ENCODE data around the gene ELF5. TPM values are rescaled to one million over a fixed set of nuclear protein-coding genes. Genes with fewer than 3 reads are reported as not detected.

ELF5 gene
- total and polyA plus RNA-seq, 8 donors = 0.09 to 0.46 (median 0.14) TPM; not detected in 2

GRCh38 chr11:34445956-34446355 is 67.6 kb downstream of the ELF5 start:
- Histone ChIP-seq H3K27me3 (no peaks in the 10 kb centered on the region), H3K4me1 (peaks cover 0 to 13% (median 0%) of the 10 kb centered on the region in 3 donors), H3K36me3 (peaks cover 0 to 13% (median 3%) of the 10 kb centered on the region in 3 donors), H3K9me3 (no peaks in the 10 kb centered on the region), H3K4me3 (no peak overlapping the region), H3K27ac (no peak overlapping the region)
- intact Hi-C loops (cut with DNase I) = no loop called here
- WGBS, 2 donors = 69 to 81% methylated on average over 4 of the region's 4 CpGs
- TF ChIP-seq CTCF (IDR thresholded peaks at IDR 0.05) = no peak
- no peak for ATAC-seq
- DNase-seq = no peak
- FAIRE-seq = no peak

GRCh38 chr11:34444428-34444827 is 69.2 kb downstream of the ELF5 start:
- no peak for ATAC-seq
- 70 to 74% methylated on average over 4 of the region's 4 CpGs for WGBS, 2 donors
- H3K27ac ChIP-seq = no peak overlapping the region
- TF ChIP-seq CTCF (IDR thresholded peaks at IDR 0.05) = no peak
- H3K9me3 ChIP-seq = no peaks in the 10 kb centered on the region
- H3K27me3 ChIP-seq = no peaks in the 10 kb centered on the region
- peaks cover 6 to 18% (median 12%) of the 10 kb centered on the region in 3 donors for H3K4me1 ChIP-seq
- no peaks in the 10 kb centered on the region for H3K36me3 ChIP-seq
- intact Hi-C loops (cut with DNase I) = no loop called here
- H3K4me3 ChIP-seq = no peak overlapping the region
- DNase-seq = no peak
- FAIRE-seq = no peak

- no peaks in the 10 kb centered on the region for H3K36me3 ChIP-seq
- no peak overlapping the region for H3K4me3 ChIP-seq
- ATAC-seq = no peak
- no peaks in the 10 kb centered on the region for H3K9me3 ChIP-seq
- 76 to 89% methylated on average over 3 of the region's 3 CpGs for WGBS, 2 donors
- H3K27ac ChIP-seq = no peak overlapping the region
- intact Hi-C loops (cut with DNase I) = no loop called here
- no peak for DNase-seq
- H3K27me3 ChIP-seq = no peaks in the 10 kb centered on the region
- no peak for FAIRE-seq
- no peak for TF ChIP-seq CTCF (IDR thresholded peaks at IDR 0.05)
- peaks cover 6 to 20% (median 13%) of the 10 kb centered on the region in 3 donors for H3K4me1 ChIP-seq
These were observed 70.5 kb downstream of the ELF5 start for GRCh38 chr11:34443136-34443535.

GRCh38 chr11:34441814-34442213 is 71.8 kb downstream of the ELF5 start:
- H3K36me3 ChIP-seq = no peaks in the 10 kb centered on the region
- intact Hi-C loops (cut with DNase I) = no loop called here
- ATAC-seq = no peak
- no peak overlapping the region for H3K4me3 ChIP-seq
- peaks cover 6 to 24% (median 16%) of the 10 kb centered on the region in 3 donors for H3K4me1 ChIP-seq
- no peak for FAIRE-seq
- no peak for DNase-seq
- H3K9me3 ChIP-seq = no peaks in the 10 kb centered on the region
- no peak overlapping the region for H3K27ac ChIP-seq
- TF ChIP-seq CTCF (IDR thresholded peaks at IDR 0.05) = no peak
- no peaks in the 10 kb centered on the region for H3K27me3 ChIP-seq

- H3K4me3 ChIP-seq = peak overlapping the region; percentile 61 to 77 (median 70)
- DNase-seq (no peak), ATAC-seq (no peak), FAIRE-seq (no peak)
- no peaks in the 10 kb centered on the region for H3K27me3 ChIP-seq
- no peaks in the 10 kb centered on the region for H3K36me3 ChIP-seq
- H3K9me3 ChIP-seq = no peaks in the 10 kb centered on the region
- no peak for TF ChIP-seq CTCF (IDR thresholded peaks at IDR 0.05)
- H3K4me1 ChIP-seq = peaks cover 6 to 24% (median 16%) of the 10 kb centered on the region in 3 donors
- WGBS, 2 donors = 7 to 10% methylated on average over 8 of the region's 8 CpGs
- intact Hi-C loops (cut with DNase I) = no loop called here
- peak overlapping the region; percentile 95 to 99 (median 97) for H3K27ac ChIP-seq
These were observed 73.9 kb downstream of the ELF5 start for GRCh38 chr11:34439610-34440198.

Measured in pancreas (tissue), 10 donors.